Calu3 (cell line): ENCODE results near the gene LHB. TPM values are rescaled to one million over a fixed set of nuclear protein-coding genes. Genes with fewer than 3 reads are reported as not detected.
"Not testable (repeated sequence)": the region's sequence is repeated elsewhere in the genome, so short reads cannot be mapped to it uniquely, and the experiment has no call there.

Source experiments
- BruUV-seq: library from RNA; stranded (reverse); fragments of 400-500 nt; replicated peaks from 2 replicates; lab custom pipeline; 2021; lab: Mats Ljungman, UMichigan
- CTCF ChIA-PET: fragments of 300-600 bp; sonication (Branson Sonifier 250); formaldehyde crosslinking; loops from one replicate; lab custom pipeline; 2022; ENCODE audit warnings: antibody characterized with exemption; lab: Charles Lee
- DNase-seq: peaks from one replicate; pipeline ENCODE4 v3.0.0; 2022
- H3K27ac Mint-ChIP-seq: one replicate; pipeline ENCODE4 v1.8.0; 2022; ENCODE audit warnings: mixed read lengths; ENCODE audit not compliant: unreplicated experiment
- H3K27me3 Mint-ChIP-seq: one replicate; pipeline ENCODE4 v1.8.0; 2022; ENCODE audit warnings: mixed read lengths; ENCODE audit not compliant: unreplicated experiment
- H3K36me3 Mint-ChIP-seq: one replicate; pipeline ENCODE4 v1.8.0; 2022; ENCODE audit warnings: mild to moderate bottlenecking, moderate library complexity, mixed read lengths; ENCODE audit not compliant: insufficient read depth, unreplicated experiment
- H3K4me1 Mint-ChIP-seq: one replicate; pipeline ENCODE4 v1.8.0; 2022; ENCODE audit warnings: mild to moderate bottlenecking, low read depth, mixed read lengths; ENCODE audit not compliant: unreplicated experiment
- H3K4me3 Mint-ChIP-seq: one replicate; pipeline ENCODE4 v1.8.0; 2022; ENCODE audit warnings: mild to moderate bottlenecking, low read depth, moderate library complexity, mixed read lengths; ENCODE audit not compliant: unreplicated experiment
- H3K9me3 Mint-ChIP-seq: one replicate; pipeline ENCODE4 v1.8.0; 2022; ENCODE audit warnings: low read depth, mixed read lengths; ENCODE audit not compliant: unreplicated experiment
- CTCF ChIP-seq: fragments of 200-600 bp; IDR thresholded peaks from one replicate; pipeline ENCODE4 v1.8.0; 2022; ENCODE audit warnings: antibody characterized with exemption; ENCODE audit not compliant: unreplicated experiment
- intact Hi-C: fragments of 100-400 bp; cut with micrococcal nuclease; formaldehyde crosslinking; loops from one replicate; pipeline ENCODE4 v1.10.0; 2022; ENCODE audit not compliant: unreplicated experiment
- total RNA-seq: library from RNA; stranded (reverse); gene quantifications from 2 replicates; pipeline ENCODE4 v1.2.3, GENCODE V29; 2022

Gene LHB
- total RNA-seq, 1 experiment from 2014 or later = 1.1 TPM

DNA sequence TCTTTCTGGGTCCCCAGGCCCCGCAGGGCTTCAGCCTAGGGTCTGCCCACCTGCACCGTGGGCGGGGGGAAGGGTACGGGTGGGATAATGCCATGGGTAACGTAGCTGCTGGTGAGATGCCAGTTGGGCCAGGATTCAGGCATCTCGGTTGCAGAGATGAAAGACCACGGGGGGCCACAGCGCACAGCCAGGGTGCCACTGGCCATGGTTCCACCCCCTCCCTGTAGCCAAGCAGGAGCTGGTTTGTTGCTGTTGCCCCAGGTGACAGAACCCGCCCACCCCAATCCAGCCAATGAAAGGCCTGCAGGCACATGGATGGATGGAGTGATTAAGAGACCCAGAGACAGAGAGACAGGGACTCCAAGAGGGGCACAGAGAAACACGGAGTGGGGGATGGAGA is 41.7 kb upstream of the LHB start:
- H3K27me3 Mint-ChIP-seq = peaks cover 16% of the 10 kb centered on the region
- no peak for TF ChIP-seq CTCF
- DNase-seq = peak; percentile 44
- no peak overlapping the region for H3K27ac Mint-ChIP-seq
- CTCF ChIA-PET = interaction anchor here (1.5 kb wide), 1 partner anchor 40 kb away, joined by 4 read pairs; no protein-coding TSS in a partner anchor
- peaks cover 37% of the 10 kb centered on the region for H3K36me3 Mint-ChIP-seq
- H3K4me1 Mint-ChIP-seq = peaks cover 20% of the 10 kb centered on the region
- no TSS peak for BruUV-seq
- peak overlapping the region; percentile 95 for H3K4me3 Mint-ChIP-seq
- intact Hi-C loops = no loop called here
- H3K9me3 Mint-ChIP-seq = no peaks in the 10 kb centered on the region

DNA sequence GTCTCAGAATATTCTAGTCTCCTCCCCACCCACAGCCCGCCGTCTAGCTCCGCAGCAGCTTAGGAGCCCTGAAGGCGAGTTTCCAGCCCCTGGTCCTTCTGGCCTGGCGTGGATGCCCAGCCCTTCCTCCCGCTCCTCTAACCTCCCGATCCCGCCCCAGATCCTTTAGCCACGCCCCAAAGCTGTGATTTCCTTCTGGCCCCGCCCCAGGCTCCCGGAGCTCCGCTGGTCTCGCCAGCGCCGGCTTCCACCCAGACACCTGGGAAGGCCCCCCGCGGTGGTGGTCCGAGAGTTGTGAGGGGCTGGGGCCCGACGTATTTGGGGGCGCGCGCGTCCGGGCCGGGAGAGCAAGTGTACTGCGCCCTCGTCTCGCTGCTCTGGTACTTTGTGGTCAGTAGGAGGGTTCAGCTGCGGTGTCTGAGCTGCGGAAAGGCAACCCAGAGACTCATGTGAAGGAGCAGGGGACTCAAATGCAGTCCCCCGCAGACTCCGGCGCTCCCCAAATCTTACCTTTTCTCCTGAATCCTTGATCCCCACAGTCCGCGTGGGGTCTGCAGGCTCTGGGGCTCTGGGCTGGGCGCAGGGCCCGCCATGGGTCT is 40.8 kb upstream of the LHB start, which contains the start of gene CGB7:
Gene CGB7, minus strand, starts transcription at position 114 of the 599 bp plus-strand sequence. CDS start 2,374 bp downstream, outside the sequence.
- no TSS peak for BruUV-seq
- Mint-ChIP-seq H3K4me3 (peak within 1 kb of the TSS; percentile 95), H3K4me1 (peaks cover 20% of the 10 kb centered on the region), H3K27ac (peak within 1 kb of the TSS; percentile 58), H3K36me3 (peaks cover 37% of the 10 kb centered on the region), H3K9me3 (no peaks in the 10 kb centered on the region), H3K27me3 (peaks cover 16% of the 10 kb centered on the region)
- DNase-seq = peak; percentile 87
- intact Hi-C loops = no loop called here
- CTCF ChIA-PET = interaction anchor here (0.5 to 1.5 kb wide), 3 partner anchors 39 to 101 kb away, joined by 4 to 5 read pairs (median 4); partner anchors contain the start of gene RUVBL2
- no peak for TF ChIP-seq CTCF

DNA sequence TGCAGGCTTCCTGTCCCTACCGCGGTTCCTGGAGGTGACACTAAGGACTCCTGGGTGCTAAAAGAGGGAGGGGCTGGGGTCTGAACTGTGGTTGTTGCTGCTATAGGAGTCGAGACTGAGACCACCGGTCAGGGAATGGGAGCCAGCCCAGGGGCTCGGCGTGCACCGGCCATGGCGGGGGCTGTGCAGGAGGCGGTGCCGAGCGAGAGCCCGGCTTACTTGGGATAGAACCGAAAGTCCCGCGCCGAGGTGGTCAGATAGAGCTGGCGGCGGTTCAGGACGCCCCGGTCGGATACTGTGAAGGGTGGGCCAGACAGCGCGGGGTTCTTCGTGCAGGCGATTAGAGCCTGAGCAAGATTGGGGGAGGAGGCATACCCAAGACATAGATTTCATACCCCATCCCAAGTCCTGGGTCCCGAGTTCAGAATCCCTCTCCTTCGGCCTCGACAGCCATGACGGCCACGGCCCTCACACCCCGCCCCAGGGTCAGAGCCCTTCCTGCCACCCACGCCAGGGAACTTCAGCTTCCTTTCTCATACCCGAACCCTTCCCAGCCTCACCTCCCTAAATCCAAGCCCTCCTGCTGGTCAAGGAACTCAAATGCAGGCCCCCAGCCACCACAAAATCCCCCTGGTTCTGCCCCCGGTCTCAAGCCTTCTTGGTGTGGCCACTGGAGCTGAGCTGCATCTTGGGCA is 40.2 kb upstream of the LHB start:
- peaks cover 16% of the 10 kb centered on the region for H3K27me3 Mint-ChIP-seq
- CTCF ChIA-PET = interaction anchor here (0.6 to 1.6 kb wide), 9 partner anchors 17 to 142 kb away, joined by 3 to 10 read pairs (median 5); partner anchors contain the start of genes GYS1 and RUVBL2
- peaks cover 37% of the 10 kb centered on the region for H3K36me3 Mint-ChIP-seq
- H3K9me3 Mint-ChIP-seq, intact Hi-C loops, BruUV-seq, DNase-seq: not testable (repeated sequence)
- H3K4me1 Mint-ChIP-seq = peaks cover 20% of the 10 kb centered on the region
- peak overlapping the region; percentile 58 for H3K27ac Mint-ChIP-seq
- peak overlapping the region; percentile 95 for H3K4me3 Mint-ChIP-seq

DNA sequence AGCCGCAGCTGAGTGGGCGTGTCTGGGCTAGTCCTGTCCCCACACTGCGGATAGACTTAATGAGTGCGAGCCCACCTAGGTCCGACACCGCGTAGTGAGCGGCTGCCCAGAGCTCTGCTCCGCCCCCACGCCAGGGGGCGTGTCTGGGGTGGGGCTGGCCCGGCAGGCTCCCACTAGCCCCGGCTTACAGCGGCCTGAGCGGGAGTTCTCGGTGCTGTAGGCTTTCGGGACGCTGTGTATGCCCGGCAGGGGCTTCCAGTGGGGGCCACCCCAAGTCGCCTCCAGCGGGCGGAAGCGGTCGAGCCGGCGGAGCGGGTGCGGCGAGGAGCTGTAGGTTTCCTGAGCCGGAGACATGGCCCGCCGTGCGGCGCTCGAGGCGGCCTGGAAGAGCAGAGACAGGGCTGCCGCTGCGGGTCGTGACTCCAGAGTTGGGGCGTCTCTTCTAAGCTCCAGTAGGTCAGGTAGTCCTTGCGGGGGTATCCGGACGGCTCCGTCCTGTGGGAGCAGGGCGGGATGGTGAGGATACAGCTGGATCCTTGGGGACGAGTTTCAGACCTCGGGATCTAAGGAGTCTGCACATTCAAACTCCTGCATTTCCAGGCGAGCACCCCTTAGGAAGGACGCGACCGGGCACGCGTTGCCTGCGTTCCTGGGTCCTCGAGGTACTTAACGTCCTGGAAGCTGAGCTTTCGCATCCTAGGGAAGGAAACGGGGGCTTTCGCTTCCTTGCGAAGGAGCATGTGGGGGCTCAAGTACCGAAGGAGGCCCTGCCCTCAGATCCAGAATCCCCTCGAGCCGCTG is 39.4 kb upstream of the LHB start:
- intact Hi-C loops = no loop called here
- H3K4me1 Mint-ChIP-seq = peaks cover 20% of the 10 kb centered on the region
- H3K27ac Mint-ChIP-seq = no peak overlapping the region
- CTCF ChIA-PET = interaction anchor here (0.5 to 1.6 kb wide), 12 partner anchors 17 to 160 kb away, joined by 3 to 10 read pairs (median 5); partner anchors contain the start of genes GYS1 and RUVBL2
- TSS peak; percentile 38 for BruUV-seq
- no peaks in the 10 kb centered on the region for H3K9me3 Mint-ChIP-seq
- H3K36me3 Mint-ChIP-seq = peaks cover 37% of the 10 kb centered on the region
- TF ChIP-seq CTCF = peak; percentile 53
- H3K27me3 Mint-ChIP-seq = peaks cover 16% of the 10 kb centered on the region
- H3K4me3 Mint-ChIP-seq = peak overlapping the region; percentile 95
- peak; percentile 85 for DNase-seq

GRCh38 chr19:49050376-49051033 is 33.6 kb upstream of the LHB start:
- H3K27me3 Mint-ChIP-seq, CTCF ChIA-PET, BruUV-seq, intact Hi-C loops, H3K36me3 Mint-ChIP-seq, H3K9me3 Mint-ChIP-seq: not testable (repeated sequence)
- H3K27ac Mint-ChIP-seq = peak overlapping the region; percentile 42
- DNase-seq = peak; percentile 78
- peaks cover 16% of the 10 kb centered on the region for H3K4me1 Mint-ChIP-seq
- H3K4me3 Mint-ChIP-seq = peak overlapping the region; percentile 7

GRCh38 chr19:49049834-49050233 is 32.9 kb upstream of the LHB start:
- peaks cover 16% of the 10 kb centered on the region for H3K4me1 Mint-ChIP-seq
- H3K27me3 Mint-ChIP-seq, H3K9me3 Mint-ChIP-seq, CTCF ChIA-PET, intact Hi-C loops, H3K4me3 Mint-ChIP-seq, H3K36me3 Mint-ChIP-seq, H3K27ac Mint-ChIP-seq, DNase-seq: not testable (repeated sequence)
- TSS peak; percentile 96 for BruUV-seq
